Panc1 (cell line): ENCODE data around the gene SLC35F2. TPM values are rescaled to one million over a fixed set of nuclear protein-coding genes. Genes with fewer than 3 reads are reported as not detected.
"Not testable (repeated sequence)": the region's sequence is repeated elsewhere in the genome, so short reads cannot be mapped to it uniquely, and the experiment has no call there.

ENCODE experiments used
- ATAC-seq: fragments of 200-7000 bp; cut with Tn5 transposase; 2 replicates; pipeline ENCODE4 v1.9.1; 2020; ENCODE audit warnings: mild to moderate bottlenecking, moderate library complexity
- BruUV-seq: library from RNA; stranded (reverse); fragments of 400-500 nt; replicated peaks from 2 replicates; lab custom pipeline; 2021; lab: Mats Ljungman, UMichigan
- CTCF ChIA-PET: fragments of 300-600 bp; sonication (Branson Sonifier 250); formaldehyde crosslinking; loops from one replicate; lab custom pipeline; 2022; ENCODE audit warnings: antibody characterized with exemption; lab: Charles Lee
- POLR2A ChIA-PET: fragments of 300-600 bp; sonication (Branson Sonifier 250); formaldehyde crosslinking; loops from one replicate; lab custom pipeline; 2022; ENCODE audit warnings: antibody characterized with exemption; lab: Charles Lee
- DNase-seq: peaks from one replicate; pipeline ENCODE4 v3.0.0-alpha.2; 2010; ENCODE audit warnings: low read depth, low spot score
- H3K27ac ChIP-seq: 2 replicates; pipeline ENCODE4 v1.5.1; 2011; ENCODE audit warnings: mild to moderate bottlenecking, low read length, inconsistent platforms
- H3K27me3 ChIP-seq: fragments of 200-500 bp; sonication (Bioruptor generic); 2 replicates; pipeline ENCODE4 v1.6.0; 2014; ENCODE audit warnings: low read length, inconsistent platforms; ENCODE audit not compliant: control insufficient read depth, insufficient read depth
- H3K36me3 ChIP-seq: fragments of 200-500 bp; sonication (Bioruptor generic); 2 replicates; pipeline ENCODE4 v1.5.1; 2014; ENCODE audit warnings: inconsistent platforms, mild to moderate bottlenecking, low read length, moderate library complexity; ENCODE audit not compliant: control insufficient read depth, insufficient read depth
- H3K4me1 ChIP-seq: 2 replicates; pipeline ENCODE4 v1.5.1; 2011; ENCODE audit warnings: inconsistent platforms, mild to moderate bottlenecking, low read length, moderate library complexity; ENCODE audit not compliant: control insufficient read depth, insufficient read depth
- H3K4me3 ChIP-seq, 2 experiments: 2 replicates each; pipeline ENCODE4 v1.5.1; 2011 to 2012; ENCODE audit warnings: low read depth in 2 of 2, low read length in 2 of 2, mild to moderate bottlenecking in 2 of 2, inconsistent platforms in 1 of 2, moderate library complexity in 1 of 2
- H3K9me3 ChIP-seq: fragments of 200-500 bp; sonication (Bioruptor generic); 2 replicates; pipeline ENCODE4 v1.5.1; 2014; ENCODE audit warnings: low read depth, mild to moderate bottlenecking, inconsistent platforms, low read length, moderate library complexity; ENCODE audit not compliant: control insufficient read depth, insufficient read depth
- CTCF ChIP-seq: fragments of 450-650 bp; IDR thresholded peaks from 2 replicates; pipeline ENCODE4 v1.5.1; 2017; ENCODE audit warnings: mild to moderate bottlenecking
- POLR2AphosphoS5 ChIP-seq: IDR thresholded peaks from 2 replicates; pipeline ENCODE4 v1.6.1; 2012; ENCODE audit warnings: mild to moderate bottlenecking, low read depth, low read length, moderate library complexity
- REST ChIP-seq, 2 experiments: IDR thresholded peaks; 2 replicates each; pipeline ENCODE4 v1.6.1; 2011 to 2012; ENCODE audit warnings: low read depth in 2 of 2, control low read depth in 1 of 2, low read length in 1 of 2, mild to moderate bottlenecking in 1 of 2, moderate library complexity in 1 of 2; ENCODE audit not compliant: insufficient read depth in 1 of 2
- SIN3A ChIP-seq: IDR thresholded peaks from 2 replicates; pipeline ENCODE4 v1.6.1; 2012; ENCODE audit warnings: low read depth, mild to moderate bottlenecking, low read length, moderate library complexity, borderline replicate concordance; ENCODE audit not compliant: insufficient read depth
- TCF7L2 ChIP-seq: IDR thresholded peaks from 2 replicates; pipeline ENCODE4 v1.6.1; 2011; ENCODE audit warnings: mild to moderate bottlenecking, low read depth, low read length, inconsistent platforms
- in situ Hi-C: cut with HindIII; loops from 2 replicates; pipeline ENCODE4 v1.10.0; 2016; ENCODE audit warnings: low sequenced_read_pairs, low pct_unique_long_range_greater_than_20kb
- intact Hi-C: fragments of 100-400 bp; cut with micrococcal nuclease; formaldehyde crosslinking; loops from one replicate; pipeline ENCODE4 v1.10.0; 2022; ENCODE audit not compliant: unreplicated experiment
- total RNA-seq: library from RNA; stranded (reverse); gene quantifications from one replicate; pipeline ENCODE4 v1.2.1, GENCODE V29; 2021; ENCODE audit not compliant: unreplicated experiment

The SLC35F2 gene
- total RNA-seq, 1 experiment from 2014 or later = 89.4 TPM

- TF ChIP-seq TCF7L2 (no peak), REST (IDR thresholded peaks at IDR 0.05; ENCODE audit: insufficient read depth in 1 of 2, low read depth in 2 of 2, low read length in 1 of 2) (no peak), SIN3A (no peak), CTCF (no peak), POLR2AphosphoS5 (no peak)
- ChIA-PET CTCF (no interaction called here), POLR2A (no interaction called here)
- ATAC-seq (no peak), DNase-seq (no peak)
- H3K27me3 ChIP-seq = no peaks in the 10 kb centered on the region
- no peak overlapping the region for H3K4me3 ChIP-seq
- in situ Hi-C loops (no loop called here), intact Hi-C loops (no loop called here)
- BruUV-seq = no TSS peak
- H3K9me3 ChIP-seq = no peaks in the 10 kb centered on the region
- peaks cover 88% of the 10 kb centered on the region for H3K4me1 ChIP-seq
- no peaks in the 10 kb centered on the region for H3K36me3 ChIP-seq
- peak overlapping the region; percentile 80; the same call in 1 of the 2 replicates for H3K27ac ChIP-seq
Observed at GRCh38 chr11:107834995-107835394, 23.6 kb downstream of the SLC35F2 start.

GRCh38 chr11:107833926-107834325, 24.7 kb downstream of the SLC35F2 start:
- intact Hi-C loops, H3K36me3 ChIP-seq, DNase-seq, H3K4me3 ChIP-seq, H3K9me3 ChIP-seq, CTCF ChIA-PET, POLR2A ChIA-PET, ATAC-seq, in situ Hi-C loops, H3K27me3 ChIP-seq, BruUV-seq: not testable (repeated sequence)
- H3K27ac ChIP-seq = peak overlapping the region; percentile 18
- peaks cover 77% of the 10 kb centered on the region for H3K4me1 ChIP-seq

- POLR2A ChIA-PET = interaction anchor here (0.7 kb wide), 1 partner anchor 13 kb away, joined by 9 read pairs; no protein-coding TSS in a partner anchor
- Histone ChIP-seq H3K9me3 (no peaks in the 10 kb centered on the region), H3K4me1 (peaks cover 55% of the 10 kb centered on the region), H3K27me3 (no peaks in the 10 kb centered on the region), H3K36me3 (no peaks in the 10 kb centered on the region), H3K4me3 (no peak overlapping the region), H3K27ac (peak overlapping the region; percentile 75)
- BruUV-seq = no TSS peak
- in situ Hi-C loops = no loop called here
- DNase-seq (no peak), ATAC-seq (peak; percentile 59; the same call in 1 of the 2 replicates)
- CTCF ChIA-PET = no interaction called here
- TF ChIP-seq POLR2AphosphoS5 (no peak), REST (IDR thresholded peaks at IDR 0.05; ENCODE audit: insufficient read depth in 1 of 2, low read depth in 2 of 2, low read length in 1 of 2) (no peak), SIN3A (no peak), TCF7L2 (no peak), CTCF (no peak)
- intact Hi-C loops = no loop called here
Observed at GRCh38 chr11:107830915-107831540, 27.6 kb downstream of the SLC35F2 start.
